ENCODE data around the gene PRRC2A.

Gene PRRC2A

GRCh38 chr6:31624070-31624469, 3.6 kb downstream of the PRRC2A start:
- no peaks in the 10 kb centered on the region; the same call in 1 of the 2 replicates for H4K20me1 ChIP-seq (ENCODE audit: insufficient read depth, low read length)

GRCh38 chr6:31626952-31627351, 6.4 kb downstream of the PRRC2A start:
- no peaks in the 10 kb centered on the region; the same call in 1 of the 2 replicates for H4K20me1 ChIP-seq (ENCODE audit: insufficient read depth, low read length)
- no peak overlapping the region for H3K9ac ChIP-seq (ENCODE audit: low read length)
- no peak for DNase-seq
- no peaks in the 10 kb centered on the region; the same call in 1 of the 2 replicates for H3F3A ChIP-seq (ENCODE audit: insufficient read depth, low read length)
- no peak overlapping the region for H3K4me3 ChIP-seq (ENCODE audit: low read length)
- H2AFZ ChIP-seq (ENCODE audit: low read length): no peak overlapping the region
- no peak overlapping the region for H3K4me2 ChIP-seq (ENCODE audit: low read depth, low read length)
- H3K36me3 ChIP-seq (replicated peaks; ENCODE audit: insufficient read depth, low read length): peaks cover 20% of the 10 kb centered on the region
- no peaks in the 10 kb centered on the region for H3K9me2 ChIP-seq (replicated peaks; ENCODE audit: insufficient read depth, low read length)
- no peak overlapping the region for H3K27ac ChIP-seq (ENCODE audit: low read length)
- no peaks in the 10 kb centered on the region for H3K9me3 ChIP-seq (replicated peaks; ENCODE audit: insufficient read depth, low read length)
- peaks cover 89% of the 10 kb centered on the region for H3K79me2 ChIP-seq (ENCODE audit: low read length)
- H3K4me1 ChIP-seq (ENCODE audit: low read length): peaks cover 8% of the 10 kb centered on the region; the same call in 1 of the 2 replicates
- no peak for TF ChIP-seq EZH2phosphoT487 (IDR thresholded peaks at IDR 0.05; ENCODE audit: low read length)
- no peak for TF ChIP-seq CTCF (IDR thresholded peaks at IDR 0.05; ENCODE audit: low read length)
- TF ChIP-seq EZH2 (optimal IDR thresholded peaks at IDR 0.05; ENCODE audit: low read depth, low read length): no peak
- no peaks in the 10 kb centered on the region for H3K27me3 ChIP-seq (replicated peaks; ENCODE audit: insufficient read depth, low read length)

More at GRCh38 chr6:31624070-31624469, 3.6 kb downstream of the PRRC2A start:
- no peak overlapping the region for H3K9ac ChIP-seq (ENCODE audit: low read length)
- peaks cover 8% of the 10 kb centered on the region; the same call in 1 of the 2 replicates for H3K4me1 ChIP-seq (ENCODE audit: low read length)
- H3K9me3 ChIP-seq (replicated peaks; ENCODE audit: insufficient read depth, low read length): no peaks in the 10 kb centered on the region
- H2AFZ ChIP-seq (ENCODE audit: low read length): no peak overlapping the region
- peaks cover 82% of the 10 kb centered on the region for H3K79me2 ChIP-seq (ENCODE audit: low read length)
- H3K27me3 ChIP-seq (replicated peaks; ENCODE audit: insufficient read depth, low read length): no peaks in the 10 kb centered on the region
- no peak overlapping the region for H3K27ac ChIP-seq (ENCODE audit: low read length)
- H3K4me3 ChIP-seq (ENCODE audit: low read length): no peak overlapping the region
- no peaks in the 10 kb centered on the region for H3K9me2 ChIP-seq (replicated peaks; ENCODE audit: insufficient read depth, low read length)
- H3K4me2 ChIP-seq (ENCODE audit: low read depth, low read length): no peak overlapping the region
- no peak for DNase-seq
- peaks cover 14% of the 10 kb centered on the region for H3K36me3 ChIP-seq (replicated peaks; ENCODE audit: insufficient read depth, low read length)
- no peak for TF ChIP-seq CTCF (IDR thresholded peaks at IDR 0.05; ENCODE audit: low read length)
- TF ChIP-seq EZH2 (optimal IDR thresholded peaks at IDR 0.05; ENCODE audit: low read depth, low read length): no peak
- TF ChIP-seq EZH2phosphoT487 (IDR thresholded peaks at IDR 0.05; ENCODE audit: low read length): no peak
- H3F3A ChIP-seq (ENCODE audit: insufficient read depth, low read length): peaks cover 7% of the 10 kb centered on the region; the same call in 1 of the 2 replicates

DNA sequence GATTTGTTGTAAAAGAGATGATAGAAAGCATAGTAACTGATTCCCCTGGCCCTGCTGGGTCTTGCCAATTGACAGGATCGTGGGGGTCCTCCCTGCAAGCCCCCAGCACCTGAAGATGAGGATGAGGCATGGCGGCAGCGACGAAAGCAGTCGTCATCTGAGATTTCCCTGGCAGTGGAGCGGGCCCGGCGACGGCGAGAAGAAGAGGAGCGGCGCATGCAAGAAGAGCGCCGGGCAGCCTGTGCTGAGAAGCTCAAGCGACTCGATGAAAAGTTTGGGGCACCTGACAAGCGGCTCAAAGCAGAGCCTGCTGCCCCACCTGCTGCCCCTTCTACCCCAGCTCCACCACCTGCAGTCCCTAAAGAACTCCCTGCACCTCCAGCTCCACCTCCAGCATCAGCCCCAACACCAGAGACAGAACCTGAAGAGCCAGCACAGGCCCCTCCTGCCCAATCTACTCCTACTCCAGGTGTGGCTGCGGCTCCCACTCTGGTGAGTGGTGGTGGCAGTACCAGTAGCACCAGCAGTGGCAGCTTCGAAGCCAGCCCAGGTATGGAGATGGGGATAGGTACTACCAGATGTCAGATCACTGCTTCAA, 7.3 kb downstream of the PRRC2A start:
- no peaks in the 10 kb centered on the region for H3K4me1 ChIP-seq (ENCODE audit: low read length)
- H3K36me3 ChIP-seq (replicated peaks; ENCODE audit: insufficient read depth, low read length): peaks cover 20% of the 10 kb centered on the region
- TF ChIP-seq EZH2phosphoT487 (IDR thresholded peaks at IDR 0.05; ENCODE audit: low read length): no peak
- TF ChIP-seq CTCF (IDR thresholded peaks at IDR 0.05; ENCODE audit: low read length): no peak
- H3K9ac ChIP-seq (ENCODE audit: low read length): no peak overlapping the region
- H3K9me2 ChIP-seq (replicated peaks; ENCODE audit: insufficient read depth, low read length): no peaks in the 10 kb centered on the region
- H3K27ac ChIP-seq (ENCODE audit: low read length): no peak overlapping the region
- no peak overlapping the region for H2AFZ ChIP-seq (ENCODE audit: low read length)
- H3K9me3 ChIP-seq (replicated peaks; ENCODE audit: insufficient read depth, low read length): no peaks in the 10 kb centered on the region
- peaks cover 89% of the 10 kb centered on the region for H3K79me2 ChIP-seq (ENCODE audit: low read length)
- no peak for DNase-seq
- no peak overlapping the region for H3K4me3 ChIP-seq (ENCODE audit: low read length)
- H3K27me3 ChIP-seq (replicated peaks; ENCODE audit: insufficient read depth, low read length): no peaks in the 10 kb centered on the region
- no peaks in the 10 kb centered on the region; the same call in 1 of the 2 replicates for H3F3A ChIP-seq (ENCODE audit: insufficient read depth, low read length)
- no peaks in the 10 kb centered on the region; the same call in 1 of the 2 replicates for H4K20me1 ChIP-seq (ENCODE audit: insufficient read depth, low read length)
- no peak overlapping the region for H3K4me2 ChIP-seq (ENCODE audit: low read depth, low read length)
